Measurements from ENCODE around the gene ACVR1B. TPM values are rescaled to one million over a fixed set of nuclear protein-coding genes. Genes with fewer than 3 reads are reported as not detected.

Gene ACVR1B
- total RNA-seq, 1 experiment from 2014 or later = 16.1 TPM

- BruUV-seq (replicated peaks) = no TSS peak
- H3K4me3 Mint-ChIP-seq (ENCODE audit: unreplicated experiment) = peak overlapping the region; percentile 78
- DNase-seq (ENCODE audit: unreplicated experiment) = no peak
- H3K4me1 Mint-ChIP-seq (ENCODE audit: insufficient read depth, unreplicated experiment) = peaks cover 11% of the 10 kb centered on the region
- TF ChIP-seq CTCF (IDR thresholded peaks at IDR 0.05; ENCODE audit: unreplicated experiment) = no peak
- H3K27me3 Mint-ChIP-seq (ENCODE audit: insufficient read depth, unreplicated experiment) = peaks cover 14% of the 10 kb centered on the region
- H3K36me3 Mint-ChIP-seq (ENCODE audit: insufficient read depth, unreplicated experiment) = no peaks in the 10 kb centered on the region
- H3K27ac Mint-ChIP-seq (ENCODE audit: low read depth, unreplicated experiment) = no peak overlapping the region
- intact Hi-C loops (cut with micrococcal nuclease) = loop anchor here (1.0 kb wide), 1 partner anchor 19 kb away; no protein-coding TSS in a partner anchor
- CTCF ChIA-PET = interaction anchor here (0.6 to 17.1 kb wide), 18 partner anchors 10 to 263 kb away, joined by 3 to 560 read pairs (median 5); partner anchors contain the start of genes ATG101 and SMIM41
- H3K9me3 Mint-ChIP-seq (ENCODE audit: unreplicated experiment) = no peaks in the 10 kb centered on the region
- POLR2A ChIA-PET = interaction anchor here (0.7 to 1.8 kb wide), 6 partner anchors 10 to 60 kb away, joined by 3 to 7 read pairs (median 6); partner anchors contain the start of genes ATG101 and NR4A1
Observed at GRCh38 chr12:52022841-52023181, 71.3 kb downstream of the ACVR1B start.

- BruUV-seq (replicated peaks) = no TSS peak
- Mint-ChIP-seq H3K4me1 (ENCODE audit: insufficient read depth, unreplicated experiment) (peaks cover 11% of the 10 kb centered on the region), H3K27ac (ENCODE audit: low read depth, unreplicated experiment) (peak overlapping the region; percentile 23), H3K9me3 (ENCODE audit: unreplicated experiment) (no peaks in the 10 kb centered on the region), H3K4me3 (ENCODE audit: unreplicated experiment) (peak overlapping the region; percentile 78), H3K27me3 (ENCODE audit: insufficient read depth, unreplicated experiment) (peaks cover 12% of the 10 kb centered on the region), H3K36me3 (ENCODE audit: insufficient read depth, unreplicated experiment) (no peaks in the 10 kb centered on the region)
- intact Hi-C loops (cut with micrococcal nuclease) = loop anchor here (1.0 kb wide), 1 partner anchor 19 kb away; no protein-coding TSS in a partner anchor
- peak; percentile 86 for TF ChIP-seq CTCF (IDR thresholded peaks at IDR 0.05; ENCODE audit: unreplicated experiment)
- DNase-seq (ENCODE audit: unreplicated experiment) = peak; percentile 64
- ChIA-PET POLR2A (interaction anchor here (0.7 to 1.8 kb wide), 6 partner anchors 9 to 48 kb away, joined by 3 to 7 read pairs (median 6); partner anchors contain the start of genes ATG101 and NR4A1), CTCF (interaction anchor here (0.6 to 17.1 kb wide), 20 partner anchors 10 to 555 kb away, joined by 3 to 560 read pairs (median 4); partner anchors contain the start of genes ATG101 and SMIM41)
Observed at GRCh38 chr12:52023182-52023975, 71.9 kb downstream of the ACVR1B start.

- H3K27me3 Mint-ChIP-seq (ENCODE audit: insufficient read depth, unreplicated experiment) = peaks cover 12% of the 10 kb centered on the region
- H3K27ac Mint-ChIP-seq (ENCODE audit: low read depth, unreplicated experiment) = peak overlapping the region; percentile 23
- H3K4me3 Mint-ChIP-seq (ENCODE audit: unreplicated experiment) = peak overlapping the region; percentile 78
- peaks cover 11% of the 10 kb centered on the region for H3K4me1 Mint-ChIP-seq (ENCODE audit: insufficient read depth, unreplicated experiment)
- H3K36me3 Mint-ChIP-seq (ENCODE audit: insufficient read depth, unreplicated experiment) = no peaks in the 10 kb centered on the region
- TF ChIP-seq CTCF (IDR thresholded peaks at IDR 0.05; ENCODE audit: unreplicated experiment) = no peak
- DNase-seq (ENCODE audit: unreplicated experiment) = no peak
- POLR2A ChIA-PET = interaction anchor here (1.5 to 2.0 kb wide), 4 partner anchors 8 to 47 kb away, joined by 5 to 7 read pairs (median 6); no protein-coding TSS in a partner anchor
- BruUV-seq (replicated peaks) = no TSS peak
- H3K9me3 Mint-ChIP-seq (ENCODE audit: unreplicated experiment) = no peaks in the 10 kb centered on the region
- intact Hi-C loops (cut with micrococcal nuclease) = loop anchor here (1.0 to 2.0 kb wide), 2 partner anchors 20 to 129 kb away; no protein-coding TSS in a partner anchor
- CTCF ChIA-PET = interaction anchor here (0.5 to 17.1 kb wide), 23 partner anchors 9 to 555 kb away, joined by 3 to 560 read pairs (median 6); partner anchors contain the start of genes ATG101 and SMIM41
Observed at GRCh38 chr12:52023976-52024688, 72.6 kb downstream of the ACVR1B start.

Data from MCF 10A (cell line).